Measurements from ENCODE around the gene SNU13. TPM values are rescaled to one million over a fixed set of nuclear protein-coding genes. Genes with fewer than 3 reads are reported as not detected.

The SNU13 gene
- total RNA-seq, 2 experiments from 2014 or later = 275 to 281 TPM

Other genes starting within 250 kb of the SNU13 start
- 10 to 100 TPM; 26.5 to 32.3 TPM for gene TOB2, start 242.1 kb downstream of the SNU13 start, total RNA-seq
- 10 to 100 TPM; 54.5 to 61.1 TPM for gene PHF5A, start 220.2 kb downstream of the SNU13 start, total RNA-seq
- 100 to 1,000 TPM in 1 of 2 experiments, 10 to 100 TPM in 1; 95.4 to 106 TPM for gene ACO2, start 219.8 kb downstream of the SNU13 start, total RNA-seq
- 10 to 100 TPM; 18.3 to 24.6 TPM for gene POLR3H, start 144.4 kb downstream of the SNU13 start, total RNA-seq
- gene CSDC2, start 127.9 kb downstream of the SNU13 start, total RNA-seq = not detected
- gene PMM1, start 99.0 kb downstream of the SNU13 start, total RNA-seq = 10 to 100 TPM; 30.4 to 37.4 TPM
- 10 to 100 TPM; 56.6 to 98.1 TPM for gene DESI1, start 67.8 kb downstream of the SNU13 start, total RNA-seq
- gene XRCC6, start 67.6 kb downstream of the SNU13 start, total RNA-seq = 100 to 1,000 TPM; 427 to 469 TPM
- 10 to 100 TPM; 31.5 to 36.8 TPM for gene MEI1, start 10.6 kb upstream of the SNU13 start, total RNA-seq
- 10 to 100 TPM; 14.7 to 15.2 TPM for gene CCDC134, start 111.8 kb upstream of the SNU13 start, total RNA-seq
- gene SREBF2, start 144.2 kb upstream of the SNU13 start, total RNA-seq = 100 to 1,000 TPM; 101 to 105 TPM
- gene SHISA8, start 226.2 kb upstream of the SNU13 start, total RNA-seq = 1 to 10 TPM; 1.4 to 1.9 TPM
- 1 to 10 TPM; 2.2 to 3.0 TPM for gene TNFRSF13C, start 237.9 kb upstream of the SNU13 start, total RNA-seq

All from activated CD4-positive, alpha-beta T cell treated with anti-CD3 and anti-CD28 coated beads for 36 hours (primary cell).